Naive thymus-derived CD4-positive, alpha-beta T cell (primary cell): ENCODE measurements around the gene TRMU. TPM values are rescaled to one million over a fixed set of nuclear protein-coding genes. Genes with fewer than 3 reads are reported as not detected.

Source experiments
- ATAC-seq: fragments of 150-1000 bp; cut with Tn5 transposase; 2 replicates; pipeline ENCODE4 v1.10.0; 2021; ENCODE audit warnings: mild to moderate bottlenecking, moderate library complexity
- CTCF ChIA-PET: fragments of 350-600 bp; sonication (Branson Sonifier 250); formaldehyde crosslinking; loops from one replicate; lab custom pipeline; 2021; ENCODE audit warnings: antibody characterized with exemption; lab: Charles Lee
- POLR2A ChIA-PET: fragments of 350-600 bp; sonication (Branson Sonifier 250); formaldehyde crosslinking; loops from one replicate; lab custom pipeline; 2021; ENCODE audit warnings: antibody characterized with exemption, inconsistent platforms; lab: Charles Lee
- DNase-seq, 9 donors: peaks; one replicate each; pipeline versions ENCODE4 v3.0.0 to v3.0.0-alpha.2; 2020 to 2022; ENCODE audit warnings: mixed read lengths in 1 of 9
- H3K27ac ChIP-seq: one replicate; pipeline ENCODE4 v1.7.0; 2013; ENCODE audit warnings: mild to moderate bottlenecking, low read depth, low read length, moderate library complexity
- H3K27me3 ChIP-seq, 2 donors: one replicate each; pipeline ENCODE4 v1.7.0; 2013; ENCODE audit warnings: low read length in 2 of 2, mild to moderate bottlenecking in 2 of 2, moderate library complexity in 2 of 2; ENCODE audit not compliant: control insufficient read depth in 2 of 2, insufficient read depth in 2 of 2
- H3K36me3 ChIP-seq, 3 experiments: 1 replicate in 2 of 3; 2 replicates in 1 of 3; pipeline ENCODE4 v1.7.0; 2013; ENCODE audit warnings: low read length in 3 of 3, mild to moderate bottlenecking in 3 of 3, moderate library complexity in 1 of 3; ENCODE audit not compliant: insufficient read depth in 3 of 3, control insufficient read depth in 2 of 3
- H3K4me1 ChIP-seq, 2 donors: one replicate each; pipeline ENCODE4 v1.7.0; 2013; ENCODE audit warnings: low read length in 2 of 2, mild to moderate bottlenecking in 2 of 2, moderate library complexity in 1 of 2; ENCODE audit not compliant: control insufficient read depth in 2 of 2, insufficient read depth in 2 of 2
- H3K4me3 ChIP-seq: 2 replicates; pipeline ENCODE4 v1.7.0; 2013; ENCODE audit warnings: mild to moderate bottlenecking, low read length
- H3K9me3 ChIP-seq, 3 experiments: 1 replicate in 2 of 3; 2 replicates in 1 of 3; pipeline ENCODE4 v1.7.0; 2013; ENCODE audit warnings: low read length in 3 of 3; ENCODE audit not compliant: control insufficient read depth in 2 of 3
- H3K27ac Mint-ChIP-seq, 9 donors: one replicate each; pipeline ENCODE4 v1.8.0; 2020 to 2022; ENCODE audit warnings: mixed read lengths in 9 of 9, mild to moderate bottlenecking in 8 of 9, moderate library complexity in 5 of 9, inconsistent platforms in 2 of 9
- H3K27me3 Mint-ChIP-seq, 5 donors: one replicate each; pipeline ENCODE4 v1.8.0; 2021 to 2022; ENCODE audit warnings: mixed read lengths in 5 of 5, mild to moderate bottlenecking in 1 of 5
- H3K36me3 Mint-ChIP-seq, 5 donors: one replicate each; pipeline ENCODE4 v1.8.0; 2020 to 2022; ENCODE audit warnings: mixed read lengths in 5 of 5, mild to moderate bottlenecking in 3 of 5, inconsistent platforms in 1 of 5
- H3K4me1 Mint-ChIP-seq, 7 donors: one replicate each; pipeline ENCODE4 v1.8.0; 2020 to 2022; ENCODE audit warnings: mixed read lengths in 7 of 7, mild to moderate bottlenecking in 3 of 7, inconsistent platforms in 1 of 7
- H3K4me3 Mint-ChIP-seq, 10 donors: one replicate each; pipeline ENCODE4 v1.8.0; 2020 to 2022; ENCODE audit warnings: mild to moderate bottlenecking in 10 of 10, mixed read lengths in 10 of 10, moderate library complexity in 6 of 10, inconsistent platforms in 2 of 10
- H3K9me3 Mint-ChIP-seq, 11 donors: one replicate each; pipeline ENCODE4 v1.8.0; 2020 to 2022; ENCODE audit warnings: mixed read lengths in 11 of 11, mild to moderate bottlenecking in 4 of 11, inconsistent platforms in 1 of 11, moderate library complexity in 1 of 11
- intact Hi-C, 2 donors: fragments of 100-400 bp; cut with micrococcal nuclease; formaldehyde crosslinking; loops; one replicate each; pipeline ENCODE4 v1.15.1; 2023
- polyA plus RNA-seq, 2 donors: library from polyadenylated mRNA; unstranded; fragments of 300-500 nt; fragmentation: Illumina TruSeq; gene quantifications; one replicate each; pipeline ENCODE4 v1.2.3, GENCODE V29; 2021
- total RNA-seq, 6 experiments: library from RNA in 5 of 6; stranded (reverse) in 5 of 6; gene quantifications; 1 replicate in 5 of 6; 2 replicates in 1 of 6; pipeline ENCODE4 v1.2.3 and lab custom pipeline; 2021 to 2026

TRMU gene
- total and polyA plus RNA-seq, 7 experiments from 2014 or later = 17.9 to 92.1 (median 58.7) TPM

- peaks cover 0 to 14% (median 0%) of the 10 kb centered on the region in 3 experiments for H3K9me3 ChIP-seq
- no peak overlapping the region for H3K27ac ChIP-seq
- H3K4me3 Mint-ChIP-seq = peak overlapping the region in 9 of 10 donors; percentile 23 to 74 (median 65)
- peaks cover 0 to 26% (median 13%) of the 10 kb centered on the region in 5 donors for H3K27me3 Mint-ChIP-seq
- peak overlapping the region; percentile 27 for H3K4me3 ChIP-seq
- peaks cover 4 to 31% (median 10%) of the 10 kb centered on the region in 11 donors for H3K9me3 Mint-ChIP-seq
- DNase-seq (peak in 4 of 9 donors; percentile 16 to 47 (median 29)), ATAC-seq (peak; percentile 47)
- CTCF ChIA-PET = no interaction called here
- no peaks in the 10 kb centered on the region for H3K27me3 ChIP-seq
- intact Hi-C loops = no loop called here
- H3K27ac Mint-ChIP-seq = peak overlapping the region in 6 of 9 donors; percentile 33 to 62 (median 46)
- POLR2A ChIA-PET = no interaction called here
- H3K4me1 Mint-ChIP-seq = peaks cover 0 to 53% (median 35%) of the 10 kb centered on the region in 7 donors
- peaks cover 28 to 53% of the 10 kb centered on the region in 2 donors for H3K4me1 ChIP-seq
- H3K36me3 ChIP-seq = no peaks in the 10 kb centered on the region
- H3K36me3 Mint-ChIP-seq = peaks cover 0 to 5% (median 0%) of the 10 kb centered on the region in 5 donors
Measured at GRCh38 chr22:46373921-46374662, 38.6 kb downstream of the TRMU start.

- intact Hi-C loops = no loop called here
- Histone ChIP-seq H3K36me3 (no peaks in the 10 kb centered on the region), H3K4me3 (no peak overlapping the region), H3K9me3 (peaks cover 0 to 14% (median 0%) of the 10 kb centered on the region in 3 experiments), H3K27me3 (no peaks in the 10 kb centered on the region), H3K27ac (no peak overlapping the region), H3K4me1 (peaks cover 28 to 45% of the 10 kb centered on the region in 2 donors)
- no peak for ATAC-seq
- Mint-ChIP-seq H3K4me3 (peak overlapping the region in 8 of 10 donors; percentile 16 to 74 (median 66)), H3K27me3 (peaks cover 0 to 26% (median 13%) of the 10 kb centered on the region in 5 donors), H3K27ac (peak overlapping the region in 2 of 9 donors; percentile 45), H3K36me3 (peaks cover 0 to 5% (median 0%) of the 10 kb centered on the region in 5 donors), H3K9me3 (peaks cover 4 to 31% (median 10%) of the 10 kb centered on the region in 11 donors), H3K4me1 (peaks cover 0 to 51% (median 33%) of the 10 kb centered on the region in 7 donors)
- DNase-seq = no peak
- ChIA-PET POLR2A (no interaction called here), CTCF (no interaction called here)
Measured at GRCh38 chr22:46374663-46375474, 39.4 kb downstream of the TRMU start.

GRCh38 chr22:46376111-46376510 lies 40.6 kb downstream of the TRMU start:
- intact Hi-C loops = no loop called here
- peak overlapping the region in 1 of 9 donors; percentile 22 for H3K27ac Mint-ChIP-seq
- no peak overlapping the region for H3K4me3 ChIP-seq
- ChIA-PET POLR2A (no interaction called here), CTCF (no interaction called here)
- H3K27me3 ChIP-seq = no peaks in the 10 kb centered on the region
- H3K9me3 Mint-ChIP-seq = peaks cover 4 to 31% (median 10%) of the 10 kb centered on the region in 11 donors
- H3K27ac ChIP-seq = no peak overlapping the region
- H3K4me1 ChIP-seq = peaks cover 16 to 32% of the 10 kb centered on the region in 2 donors
- H3K4me1 Mint-ChIP-seq = peaks cover 0 to 39% (median 22%) of the 10 kb centered on the region in 7 donors
- peaks cover 0 to 26% (median 6%) of the 10 kb centered on the region in 5 donors for H3K27me3 Mint-ChIP-seq
- H3K9me3 ChIP-seq = peaks cover 0 to 14% (median 0%) of the 10 kb centered on the region in 3 experiments
- H3K36me3 ChIP-seq = no peaks in the 10 kb centered on the region
- ATAC-seq (no peak), DNase-seq (no peak)
- peaks cover 0 to 5% (median 0%) of the 10 kb centered on the region in 5 donors for H3K36me3 Mint-ChIP-seq
- H3K4me3 Mint-ChIP-seq = peak overlapping the region in 1 of 10 donors; percentile 0

- peaks cover 4 to 31% (median 10%) of the 10 kb centered on the region in 11 donors for H3K9me3 Mint-ChIP-seq
- H3K36me3 ChIP-seq = no peaks in the 10 kb centered on the region
- ATAC-seq = no peak
- peaks cover 0 to 5% (median 0%) of the 10 kb centered on the region in 5 donors for H3K36me3 Mint-ChIP-seq
- peaks cover 15 to 23% of the 10 kb centered on the region in 2 donors for H3K4me1 ChIP-seq
- H3K4me1 Mint-ChIP-seq = peaks cover 0 to 30% (median 15%) of the 10 kb centered on the region in 7 donors
- no peaks in the 10 kb centered on the region for H3K27me3 ChIP-seq
- peak overlapping the region in 2 of 9 donors; percentile 38 to 46 for H3K27ac Mint-ChIP-seq
- no peak overlapping the region for H3K4me3 Mint-ChIP-seq
- H3K27ac ChIP-seq = no peak overlapping the region
- intact Hi-C loops = no loop called here
- CTCF ChIA-PET = no interaction called here
- peaks cover 0 to 14% (median 0%) of the 10 kb centered on the region in 3 experiments for H3K9me3 ChIP-seq
- peaks cover 0 to 26% (median 5%) of the 10 kb centered on the region in 5 donors for H3K27me3 Mint-ChIP-seq
- no peak overlapping the region for H3K4me3 ChIP-seq
- POLR2A ChIA-PET = interaction anchor here (0.7 kb wide), 1 partner anchor 193 kb away, joined by 3 read pairs; no protein-coding TSS in a partner anchor
- no peak for DNase-seq
Measured at GRCh38 chr22:46376908-46377524, 41.5 kb downstream of the TRMU start.

- CTCF ChIA-PET = no interaction called here
- Histone ChIP-seq H3K4me3 (no peak overlapping the region), H3K4me1 (peaks cover 14 to 17% of the 10 kb centered on the region in 2 donors), H3K9me3 (peaks cover 0 to 14% (median 0%) of the 10 kb centered on the region in 3 experiments), H3K36me3 (no peaks in the 10 kb centered on the region), H3K27me3 (no peaks in the 10 kb centered on the region), H3K27ac (no peak overlapping the region)
- no peak overlapping the region for H3K27ac Mint-ChIP-seq
- H3K4me1 Mint-ChIP-seq = peaks cover 0 to 25% (median 14%) of the 10 kb centered on the region in 7 donors
- DNase-seq (no peak), ATAC-seq (no peak)
- peaks cover 4 to 31% (median 10%) of the 10 kb centered on the region in 11 donors for H3K9me3 Mint-ChIP-seq
- H3K36me3 Mint-ChIP-seq = peaks cover 0 to 5% (median 0%) of the 10 kb centered on the region in 5 donors
- POLR2A ChIA-PET = no interaction called here
- intact Hi-C loops = no loop called here
- peaks cover 0 to 22% (median 5%) of the 10 kb centered on the region in 5 donors for H3K27me3 Mint-ChIP-seq
- no peak overlapping the region for H3K4me3 Mint-ChIP-seq
Measured at GRCh38 chr22:46377525-46378425, 42.3 kb downstream of the TRMU start.
